SK-MEL-5 (cell line): ENCODE data around the gene POP4. TPM values are rescaled to one million over a fixed set of nuclear protein-coding genes. Genes with fewer than 3 reads are reported as not detected.

Experiments used
- DNase-seq: peaks from one replicate; pipeline ENCODE4 v3.0.0-alpha.2; 2016; ENCODE audit warnings: low read depth, low spot score
- in situ Hi-C: cut with HindIII; loops from 2 replicates; pipeline ENCODE4 v1.10.0; 2016; ENCODE audit warnings: low sequenced_read_pairs, high pct_unique_total_duplicates, low pct_unique_long_range_greater_than_20kb
- total RNA-seq: library from RNA; depleted of rRNA; stranded (reverse); fragments of >200 nt; shearing (Covaris generic); gene quantifications from 2 replicates; pipeline ENCODE4 v1.2.3, GENCODE V29; 2014; rRNA removed

Gene POP4
- total RNA-seq, 1 experiment from 2014 or later, result 105 TPM

- in situ Hi-C loops, result no loop called here
- no peak for DNase-seq
These were observed 59.9 kb downstream of the POP4 start for GRCh38 chr19:29665826-29666577.

Other genes with a start within 250 kb of the POP4 start
- gene VSTM2B, start 80.3 kb upstream of the POP4 start, total RNA-seq, result not detected in 2 replicates
- 12.6 and 13.9 TPM in 2 replicates for gene PLEKHF1, start 59.2 kb downstream of the POP4 start, total RNA-seq
- gene C19orf12, start 109.0 kb downstream of the POP4 start, total RNA-seq, result 54.7 and 60.3 TPM in 2 replicates
- 13.8 and 18.3 TPM in 2 replicates for gene CCNE1, start 205.7 kb downstream of the POP4 start, total RNA-seq